PC-3 (cell line): ENCODE results near the gene THNSL1.

ENCODE experiments used
- EZH2 ChIP-seq: fragments of 300-600 bp; sonication (generic); IDR thresholded peaks from one replicate; pipeline ENCODE4 v1.6.1; 2017; ENCODE audit warnings: antibody characterized with exemption, mild to moderate bottlenecking, low read length; ENCODE audit not compliant: unreplicated experiment
- TF ChIP-seq, protein P1 (sequence below): fragments of 300-600 bp; sonication (generic); conservative IDR thresholded peaks from 2 replicates; pipeline ENCODE4 v1.5.1; 2017; ENCODE audit warnings: antibody characterized with exemption, low read depth, mild to moderate bottlenecking, low read length

DNA sequence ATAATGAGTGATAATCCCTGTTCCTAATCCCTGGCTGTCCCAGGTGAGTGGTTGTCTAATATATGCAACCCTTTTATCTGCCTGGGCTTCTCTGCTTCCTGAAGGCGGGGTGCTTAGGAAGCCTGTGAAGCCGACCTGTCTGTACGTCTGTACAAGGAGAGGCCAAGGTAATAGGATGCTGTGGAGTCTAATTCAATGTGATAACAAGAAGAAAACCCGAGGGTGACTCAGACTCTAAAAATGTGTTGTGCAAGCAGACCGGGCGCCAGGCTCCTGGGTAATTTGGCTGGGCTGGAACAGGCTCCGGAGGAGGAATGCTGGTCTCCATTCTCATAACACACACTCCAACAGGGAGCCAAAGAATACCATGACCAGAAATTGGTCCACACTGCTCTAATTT lies 43.6 kb downstream of the THNSL1 start:
- no peak for TF ChIP-seq EZH2
- TF ChIP-seq, protein P1, sequence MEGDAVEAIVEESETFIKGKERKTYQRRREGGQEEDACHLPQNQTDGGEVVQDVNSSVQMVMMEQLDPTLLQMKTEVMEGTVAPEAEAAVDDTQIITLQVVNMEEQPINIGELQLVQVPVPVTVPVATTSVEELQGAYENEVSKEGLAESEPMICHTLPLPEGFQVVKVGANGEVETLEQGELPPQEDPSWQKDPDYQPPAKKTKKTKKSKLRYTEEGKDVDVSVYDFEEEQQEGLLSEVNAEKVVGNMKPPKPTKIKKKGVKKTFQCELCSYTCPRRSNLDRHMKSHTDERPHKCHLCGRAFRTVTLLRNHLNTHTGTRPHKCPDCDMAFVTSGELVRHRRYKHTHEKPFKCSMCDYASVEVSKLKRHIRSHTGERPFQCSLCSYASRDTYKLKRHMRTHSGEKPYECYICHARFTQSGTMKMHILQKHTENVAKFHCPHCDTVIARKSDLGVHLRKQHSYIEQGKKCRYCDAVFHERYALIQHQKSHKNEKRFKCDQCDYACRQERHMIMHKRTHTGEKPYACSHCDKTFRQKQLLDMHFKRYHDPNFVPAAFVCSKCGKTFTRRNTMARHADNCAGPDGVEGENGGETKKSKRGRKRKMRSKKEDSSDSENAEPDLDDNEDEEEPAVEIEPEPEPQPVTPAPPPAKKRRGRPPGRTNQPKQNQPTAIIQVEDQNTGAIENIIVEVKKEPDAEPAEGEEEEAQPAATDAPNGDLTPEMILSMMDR, result no peak
